PC-3 (cell line): Measurements from ENCODE around the gene CAND2.

Experiments used
- CTCF ChIP-seq: fragments of 300-600 bp; sonication (generic); conservative IDR thresholded peaks from 2 replicates; pipeline ENCODE4 v1.5.1; 2017; ENCODE audit warnings: antibody characterized with exemption, low read depth, mild to moderate bottlenecking, low read length
- EZH2 ChIP-seq: fragments of 300-600 bp; sonication (generic); IDR thresholded peaks from one replicate; pipeline ENCODE4 v1.6.1; 2017; ENCODE audit warnings: antibody characterized with exemption, mild to moderate bottlenecking, low read length; ENCODE audit not compliant: unreplicated experiment
- EZH2phosphoT487 ChIP-seq: fragments of 300-600 bp; sonication (generic); IDR thresholded peaks from 2 replicates; pipeline ENCODE4 v1.6.1; 2018; ENCODE audit warnings: mild to moderate bottlenecking, antibody characterized with exemption, low read length, borderline replicate concordance

DNA sequence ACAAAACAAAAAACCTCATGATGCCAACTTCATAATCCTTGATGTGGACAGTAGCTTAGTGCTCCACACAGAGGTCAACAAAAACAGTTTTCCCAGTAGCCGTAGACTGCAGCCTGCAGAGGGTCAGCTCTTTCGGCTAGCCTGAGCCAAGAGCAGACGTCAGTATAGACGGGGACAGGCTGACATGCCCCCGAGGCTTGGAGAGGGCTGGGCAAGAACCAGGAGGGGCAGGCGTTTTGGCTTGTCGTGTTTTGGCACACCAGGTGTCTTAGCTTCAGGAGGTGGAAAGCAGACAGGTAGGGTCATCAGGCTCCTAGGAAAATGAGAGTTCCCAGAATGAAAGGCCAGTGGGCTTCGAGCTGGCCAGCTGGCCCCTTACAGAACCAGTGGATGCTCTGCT, 21.8 kb downstream of the CAND2 start:
- TF ChIP-seq CTCF = no peak
- TF ChIP-seq EZH2phosphoT487 = no peak
- no peak for TF ChIP-seq EZH2
